GM12874 (cell line): ENCODE results near the gene VAV1.

Source experiments
- CTCF ChIP-seq: IDR thresholded peaks from 2 replicates; pipeline ENCODE4 v1.5.1; 2011; ENCODE audit warnings: low read depth, mild to moderate bottlenecking, control low read depth, low read length, moderate library complexity; ENCODE audit not compliant: insufficient read depth

The VAV1 gene

GRCh38 chr19:6729573-6730152 is 42.8 kb upstream of the VAV1 start:
- TF ChIP-seq CTCF: no peak

GRCh38 chr19:6730153-6730804 is 42.2 kb upstream of the VAV1 start:
- no peak for TF ChIP-seq CTCF

GRCh38 chr19:6730941-6731670 is 41.4 kb upstream of the VAV1 start:
- TF ChIP-seq CTCF: no peak

- TF ChIP-seq CTCF: no peak
These were observed 40.7 kb upstream of the VAV1 start for GRCh38 chr19:6731822-6732221.

- no peak for TF ChIP-seq CTCF
These were observed 39.6 kb upstream of the VAV1 start for GRCh38 chr19:6732803-6733337.

GRCh38 chr19:6733338-6734095 is 39.0 kb upstream of the VAV1 start:
- TF ChIP-seq CTCF: peak; percentile 61
